Heart left ventricle (tissue), 13 donors: ENCODE results near the gene YIF1B.

ENCODE experiments used
- POLR2A ChIP-seq, 2 donors: fragments of 450-650 bp; IDR thresholded peaks; one replicate each; pipeline ENCODE4 v1.6.1; 2017; ENCODE audit warnings: antibody characterized with exemption in 2 of 2, mild to moderate bottlenecking in 2 of 2, moderate library complexity in 2 of 2
- TF ChIP-seq, protein P1 (sequence below), 12 donors: fragments of 200-600 bp; sonication (generic) in 4 of 12; IDR thresholded peaks; one replicate each; pipeline versions ENCODE4 v1.5.0 to v1.8.0; 2018 to 2022; ENCODE audit warnings: antibody characterized with exemption in 12 of 12, mild to moderate bottlenecking in 5 of 12
- donor health status: ischemic (EF 13 %, LVEDD 7.1; RV severe dilation, severe dysfunction).
- donor health status: DM: no; HTN: yes; CAD: no.
- donor health status: DM: no; HTN: no; CAD: no.
- donor health status: ischemic (EF 25% LVEDD 6.9; RV normal size, moderate dysfunction).
- donor health status: ischemic (EF 25% LVEDD 5.7; RV mildly dilated, moderate dysfunction).
- donor health status: ischemic (EF 35%, LVEDD 5.7; RV mildly dilated, moderate dysfunction).
- donor health status: nonischemic (EF 11% LVEDD 7.7; RV severe dilation, severe dysfunction).
- donor health status: DM: yes; HTN: yes; CAD: no.
- donor health status: PGD.
- donor health status: ischemic (EF 29% LVEDD 5.4; RV normal size, mild dysfunction).
- donor health status: nonischemic (EF 23%, LVEDD 6.1; RV moderate dilation, normal function).

DNA sequence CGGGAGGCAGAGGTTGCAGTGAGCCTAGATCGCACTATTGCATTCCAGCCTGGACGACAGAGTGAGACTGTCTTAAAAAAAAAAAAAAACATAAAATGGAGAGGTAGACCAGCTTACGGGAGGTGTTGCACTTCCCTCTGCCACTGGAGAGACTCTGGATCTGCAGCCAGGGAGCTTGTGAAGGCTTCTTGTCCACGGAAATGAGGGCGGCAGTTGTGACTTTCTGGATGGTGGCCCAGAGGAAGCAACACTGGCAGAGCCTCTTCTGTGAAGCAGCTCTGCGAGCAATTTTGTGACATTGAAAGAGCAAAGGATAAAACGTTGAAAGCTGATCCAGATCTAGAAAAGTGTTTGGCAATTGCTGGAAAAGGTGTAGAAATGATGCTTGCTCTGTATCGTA, 41.0 kb downstream of the YIF1B start:
- TF ChIP-seq, protein P1, sequence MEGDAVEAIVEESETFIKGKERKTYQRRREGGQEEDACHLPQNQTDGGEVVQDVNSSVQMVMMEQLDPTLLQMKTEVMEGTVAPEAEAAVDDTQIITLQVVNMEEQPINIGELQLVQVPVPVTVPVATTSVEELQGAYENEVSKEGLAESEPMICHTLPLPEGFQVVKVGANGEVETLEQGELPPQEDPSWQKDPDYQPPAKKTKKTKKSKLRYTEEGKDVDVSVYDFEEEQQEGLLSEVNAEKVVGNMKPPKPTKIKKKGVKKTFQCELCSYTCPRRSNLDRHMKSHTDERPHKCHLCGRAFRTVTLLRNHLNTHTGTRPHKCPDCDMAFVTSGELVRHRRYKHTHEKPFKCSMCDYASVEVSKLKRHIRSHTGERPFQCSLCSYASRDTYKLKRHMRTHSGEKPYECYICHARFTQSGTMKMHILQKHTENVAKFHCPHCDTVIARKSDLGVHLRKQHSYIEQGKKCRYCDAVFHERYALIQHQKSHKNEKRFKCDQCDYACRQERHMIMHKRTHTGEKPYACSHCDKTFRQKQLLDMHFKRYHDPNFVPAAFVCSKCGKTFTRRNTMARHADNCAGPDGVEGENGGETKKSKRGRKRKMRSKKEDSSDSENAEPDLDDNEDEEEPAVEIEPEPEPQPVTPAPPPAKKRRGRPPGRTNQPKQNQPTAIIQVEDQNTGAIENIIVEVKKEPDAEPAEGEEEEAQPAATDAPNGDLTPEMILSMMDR (IDR thresholded peaks at IDR 0.05), result no peak
- TF ChIP-seq POLR2A (IDR thresholded peaks at IDR 0.05), result no peak
